Bronchial epithelial cell (primary cell): ENCODE results near the gene TTLL8. TPM values are rescaled to one million over a fixed set of nuclear protein-coding genes. Genes with fewer than 3 reads are reported as not detected.

Experiments
- DNase-seq: peaks from one replicate; pipeline ENCODE4 v3.0.0-alpha.2; 2010; ENCODE audit warnings: low read depth
- FAIRE-seq: peaks from 2 replicates; lab custom pipeline; 2011; peaks lifted over from hg19 to GRCh38; lab: Jason Lieb, UNC
- H3K27me3 ChIP-seq: 2 replicates; pipeline ENCODE4 v1.5.1; 2011; ENCODE audit warnings: low read length; ENCODE audit not compliant: control insufficient read depth, insufficient read depth
- H3K36me3 ChIP-seq: 2 replicates; pipeline ENCODE4 v1.5.1; 2011; ENCODE audit warnings: low read length; ENCODE audit not compliant: control insufficient read depth, insufficient read depth
- H3K4me3 ChIP-seq: 2 replicates; pipeline ENCODE4 v1.5.1; 2011; ENCODE audit warnings: mild to moderate bottlenecking, low read depth, low read length, control low read depth
- CTCF ChIP-seq: IDR thresholded peaks from 2 replicates; pipeline ENCODE4 v1.5.1; 2011; ENCODE audit warnings: mild to moderate bottlenecking, moderate library complexity, low read length, control low read depth, inconsistent platforms; ENCODE audit not compliant: insufficient read depth, severe bottlenecking
- total RNA-seq: library from RNA; depleted of rRNA; stranded (reverse); fragments of >200 nt; gene quantifications from 2 replicates; pipeline ENCODE4 v1.2.1, GENCODE V29; 2014

Gene TTLL8
- total RNA-seq, 1 donor from 2014 or later = not detected

DNA sequence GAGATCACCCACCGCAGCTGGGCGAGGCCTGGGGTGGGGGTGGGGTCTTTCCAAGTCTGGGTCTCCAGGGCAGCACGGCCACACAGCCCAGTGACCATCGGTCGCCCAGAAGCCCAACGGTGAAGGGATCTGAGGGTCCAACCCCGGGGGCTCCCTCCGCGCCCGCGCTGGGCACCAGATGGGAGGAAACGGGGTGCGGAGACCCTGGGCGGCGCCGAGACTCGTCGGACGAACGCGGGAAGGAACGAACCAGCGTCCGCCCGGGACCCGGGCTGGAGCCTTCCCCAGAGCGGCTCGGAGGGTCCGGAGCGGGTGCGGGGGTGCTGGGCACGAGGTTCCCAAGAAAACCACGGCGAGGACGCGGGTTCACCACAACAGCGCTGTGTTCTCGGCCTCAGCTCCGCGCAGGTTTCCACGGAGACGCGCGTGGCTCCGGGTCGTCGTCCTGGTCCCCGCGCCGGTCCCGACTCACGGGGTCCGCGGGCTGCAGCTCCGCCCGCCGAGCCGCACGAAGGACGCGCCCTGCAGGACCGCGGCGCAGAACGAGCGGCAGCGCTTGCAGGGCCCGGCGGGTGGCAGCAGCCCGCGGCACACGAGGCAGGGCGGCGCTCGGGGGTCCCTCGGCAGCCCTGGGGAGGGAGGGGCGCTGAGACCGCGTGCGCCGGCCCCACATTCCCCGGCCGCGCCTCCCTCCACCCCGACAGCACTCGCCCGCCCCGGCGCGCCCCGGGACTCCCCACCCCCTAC, 43.3 kb downstream of the TTLL8 start:
- Histone ChIP-seq H3K36me3 (no peaks in the 10 kb centered on the region), H3K4me3 (no peak overlapping the region), H3K27me3 (peaks cover 26% of the 10 kb centered on the region)
- DNase-seq = no peak
- TF ChIP-seq CTCF = no peak
- no peak for FAIRE-seq

- FAIRE-seq (no peak), DNase-seq (no peak)
- Histone ChIP-seq H3K36me3 (no peaks in the 10 kb centered on the region), H3K27me3 (peaks cover 26% of the 10 kb centered on the region), H3K4me3 (no peak overlapping the region)
- no peak for TF ChIP-seq CTCF
These were observed 44.0 kb downstream of the TTLL8 start for GRCh38 chr22:50014053-50014501.

DNA sequence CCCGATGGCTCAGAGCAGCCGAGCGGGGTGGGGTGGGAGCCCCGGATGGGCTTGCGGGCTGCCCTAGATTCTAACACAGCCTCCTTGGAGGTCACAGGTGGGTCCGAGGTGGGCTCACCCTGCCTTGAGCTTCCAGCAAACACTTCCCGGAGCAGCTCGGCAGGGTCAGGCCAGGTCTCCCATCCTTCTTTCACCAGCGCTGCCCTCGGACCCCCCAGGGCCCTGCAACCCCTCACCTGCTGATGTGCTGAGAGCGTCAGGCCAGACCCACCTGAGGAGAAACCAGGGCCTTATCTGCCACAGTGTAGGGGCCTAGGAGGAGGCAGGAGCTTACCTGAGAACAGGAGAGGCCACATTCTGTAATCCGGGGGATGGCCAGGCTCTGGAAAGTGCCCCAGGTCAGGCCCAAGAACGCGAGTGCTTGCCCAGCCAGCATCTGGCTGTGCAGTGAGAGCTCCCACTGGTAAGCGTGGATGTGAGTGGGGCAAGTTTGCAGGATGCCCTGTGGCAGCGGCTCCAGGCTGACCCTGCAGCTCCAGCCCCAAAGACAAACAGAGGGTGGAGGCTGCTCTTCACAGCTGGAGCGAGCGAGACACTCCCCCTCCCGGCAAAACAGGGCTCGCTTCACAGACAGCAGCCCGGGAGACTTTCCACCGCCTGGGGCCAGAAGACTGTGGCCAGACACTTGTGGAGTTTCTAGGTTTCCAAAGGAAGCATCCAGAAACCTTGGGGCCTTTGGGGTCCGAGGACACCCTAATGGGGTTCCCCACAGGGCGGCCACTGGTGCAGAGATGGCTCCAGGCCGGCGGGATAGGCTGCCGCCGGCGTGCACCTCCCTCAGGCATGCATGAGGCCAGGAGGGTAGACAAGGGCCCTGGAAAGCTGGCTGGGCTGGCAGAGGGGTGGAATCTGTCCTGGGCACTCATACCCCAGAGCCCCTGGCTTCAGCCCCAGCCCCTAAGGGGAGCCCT, 45.6 kb downstream of the TTLL8 start, which contains the start of gene IL17REL:
TSS of gene IL17REL (minus strand) at position 555 of the 971 bp plus-strand sequence. CDS start at position 436, 119 bp downstream.
- DNase-seq (no peak), FAIRE-seq (no peak)
- Histone ChIP-seq H3K36me3 (no peaks in the 10 kb centered on the region), H3K27me3 (peaks cover 26% of the 10 kb centered on the region), H3K4me3 (no peak within 1 kb of the TSS)
- TF ChIP-seq CTCF = no peak

DNA sequence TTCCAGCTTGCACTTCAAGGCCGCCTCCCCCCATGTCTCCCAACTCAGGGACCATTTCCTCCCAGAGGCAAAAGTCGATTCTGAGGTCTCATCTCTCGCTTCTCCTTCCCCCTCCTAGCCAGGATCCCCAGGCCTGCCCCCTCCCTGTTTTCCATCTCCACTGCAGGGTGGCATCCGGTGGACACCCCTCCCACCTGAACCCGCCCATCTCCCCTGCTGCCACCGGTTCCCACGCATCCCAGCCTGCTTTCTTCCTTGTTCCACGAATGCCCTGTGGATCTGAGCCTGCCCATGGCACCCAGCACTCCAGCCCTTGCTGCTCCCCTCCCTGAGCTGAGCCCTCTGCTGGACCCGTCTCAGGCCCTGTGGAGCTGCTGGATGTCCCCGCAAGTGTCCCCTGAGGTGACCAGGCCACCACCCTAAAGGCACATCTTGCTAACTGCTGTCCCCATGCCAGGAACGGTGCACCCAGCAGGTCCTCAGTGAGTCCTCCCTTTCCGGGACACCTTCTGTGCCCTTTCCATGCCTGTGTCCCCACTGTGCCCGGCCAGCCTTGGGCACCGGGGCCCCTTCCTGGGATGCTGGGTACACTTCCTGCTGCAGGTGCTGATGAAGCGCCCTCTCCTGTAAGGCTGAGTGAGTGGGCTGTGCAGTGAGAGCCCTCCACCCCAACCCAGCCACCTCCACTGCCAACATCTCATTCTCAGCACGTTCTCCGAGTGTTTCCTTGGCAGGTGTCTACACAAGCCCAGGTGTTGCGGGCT, 46.5 kb downstream of the TTLL8 start:
- Histone ChIP-seq H3K27me3 (peaks cover 26% of the 10 kb centered on the region), H3K36me3 (no peaks in the 10 kb centered on the region), H3K4me3 (no peak overlapping the region)
- no peak for TF ChIP-seq CTCF
- DNase-seq (no peak), FAIRE-seq (no peak)

GRCh38 chr22:50010676-50011446, 47.2 kb downstream of the TTLL8 start:
- H3K4me3 ChIP-seq = no peak overlapping the region
- H3K27me3 ChIP-seq = peaks cover 26% of the 10 kb centered on the region
- TF ChIP-seq CTCF = no peak
- no peaks in the 10 kb centered on the region for H3K36me3 ChIP-seq
- DNase-seq = no peak
- FAIRE-seq = no peak
